Cardiac fibroblast (primary cell): ENCODE results near the gene KRTAP12-4.

Source experiments
- DNase-seq, 2 donors: peaks; one replicate each; pipeline versions ENCODE4 v3.0.0 to v3.0.0-alpha.2; 2010; ENCODE audit warnings: low read depth in 2 of 2
- H3K4me3 ChIP-seq, 2 donors: replicated peaks in 1 of 2; 1 replicate in 1 of 2; 2 replicates in 1 of 2; pipeline ENCODE4 v1.5.1; 2011; ENCODE audit warnings: low read depth in 2 of 2, low read length in 2 of 2, mild to moderate bottlenecking in 2 of 2, moderate library complexity in 1 of 2
- CTCF ChIP-seq: IDR thresholded peaks from one replicate; pipeline ENCODE4 v1.5.1; 2011; ENCODE audit warnings: low read depth, mild to moderate bottlenecking, low read length, inconsistent platforms

The KRTAP12-4 gene

GRCh38 chr21:44616591-44616926 lies 37.9 kb downstream of the KRTAP12-4 start:
- H3K4me3 ChIP-seq = no peak overlapping the region
- TF ChIP-seq CTCF = no peak
- DNase-seq = no peak

GRCh38 chr21:44615911-44616590 lies 38.4 kb downstream of the KRTAP12-4 start:
- TF ChIP-seq CTCF = no peak
- no peak for DNase-seq
- H3K4me3 ChIP-seq = no peak overlapping the region

GRCh38 chr21:44615466-44615865 lies 39.0 kb downstream of the KRTAP12-4 start:
- DNase-seq = no peak
- no peak overlapping the region for H3K4me3 ChIP-seq
- no peak for TF ChIP-seq CTCF

DNA sequence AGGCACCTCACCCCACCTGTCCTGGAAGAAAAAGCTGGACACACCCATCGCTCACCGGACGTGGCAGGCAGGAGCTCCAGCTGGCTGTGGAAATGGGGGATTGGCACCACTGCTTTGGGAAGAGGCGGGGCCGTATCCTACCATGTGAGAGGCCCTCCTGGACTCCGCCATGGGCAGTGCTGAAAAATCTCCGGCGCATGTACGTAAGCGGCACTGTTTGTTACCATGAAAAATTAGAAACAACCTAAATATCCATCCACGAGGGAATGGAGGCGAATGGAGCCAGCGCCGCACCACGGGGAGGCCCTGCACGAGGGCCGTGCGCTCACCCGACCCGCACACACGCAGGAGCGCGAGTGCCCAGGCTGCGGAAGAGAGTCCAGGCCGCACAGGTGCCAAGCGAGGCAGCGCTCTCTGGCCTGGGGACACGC lies 39.5 kb downstream of the KRTAP12-4 start:
- no peak for DNase-seq
- no peak overlapping the region for H3K4me3 ChIP-seq
- TF ChIP-seq CTCF = no peak

GRCh38 chr21:44614161-44614631 lies 40.3 kb downstream of the KRTAP12-4 start:
- TF ChIP-seq CTCF = no peak
- DNase-seq = no peak
- no peak overlapping the region for H3K4me3 ChIP-seq

DNA sequence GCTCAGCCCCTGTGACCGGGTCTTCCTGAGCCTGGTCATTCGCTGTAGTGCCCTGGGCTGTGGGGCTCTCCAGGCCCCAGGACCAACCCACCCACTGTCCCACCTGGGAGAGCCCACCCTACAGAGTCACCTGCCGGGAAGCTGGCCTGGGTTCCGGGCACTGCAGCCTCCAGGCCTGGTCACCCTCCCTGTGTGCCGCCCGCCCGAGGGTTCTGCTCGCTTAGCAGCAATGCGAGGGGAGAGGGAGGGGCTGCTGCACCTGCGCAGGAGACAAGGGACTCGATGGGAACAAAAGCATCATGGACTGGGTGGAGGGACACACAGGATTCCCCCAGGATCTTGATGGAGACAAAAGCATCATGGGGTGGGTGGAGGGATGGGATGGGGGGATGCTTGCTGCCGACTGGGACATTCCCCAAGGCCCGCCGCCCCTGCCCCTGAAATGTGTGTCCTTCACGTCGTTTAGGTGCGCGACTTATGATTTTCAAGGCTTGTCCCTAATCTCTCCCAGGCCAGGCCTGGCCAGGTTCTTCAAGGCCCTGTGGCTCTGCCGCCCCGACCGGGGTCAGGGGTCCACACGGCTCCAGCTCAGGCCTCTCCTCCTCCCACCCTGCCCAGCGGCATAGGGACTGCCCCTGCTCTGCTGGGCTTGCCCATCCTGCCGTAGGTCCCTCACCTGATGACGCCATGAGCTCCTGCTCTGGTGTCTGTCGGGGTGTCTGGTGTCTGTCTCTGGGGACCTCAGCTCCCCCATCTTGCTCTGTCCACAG lies 40.9 kb downstream of the KRTAP12-4 start:
- no peak for TF ChIP-seq CTCF
- DNase-seq = no peak
- H3K4me3 ChIP-seq = no peak overlapping the region
